ENCODE data around the gene ZNF516.

ZNF516 gene

DNA sequence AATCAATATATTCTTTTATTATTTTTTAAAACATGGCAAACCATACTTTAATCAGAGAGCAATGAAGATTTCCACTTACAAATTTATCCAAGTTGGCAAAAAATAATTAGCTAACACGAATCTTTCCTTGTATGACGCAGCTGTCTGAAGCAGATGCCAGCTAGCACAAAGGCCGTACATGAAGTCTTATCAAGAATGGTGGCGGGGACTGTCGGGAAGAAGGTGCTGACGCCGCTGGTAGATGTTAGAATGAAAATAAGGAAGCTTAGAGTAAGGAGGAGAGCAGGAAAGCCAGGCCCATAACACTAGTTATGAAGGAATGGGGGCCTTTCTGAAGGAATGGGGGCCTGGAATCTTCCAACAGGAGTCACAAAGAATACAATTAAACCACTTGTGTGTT, 96.7 kb downstream of the ZNF516 start:
- Histone ChIP-seq H3K9me2 (ENCODE audit: low read depth, low read length) (no peaks in the 10 kb centered on the region), H3K27me3 (ENCODE audit: insufficient read depth, low read length) (no peaks in the 10 kb centered on the region), H3K9ac (ENCODE audit: low read length) (no peak overlapping the region), H3K4me3 (ENCODE audit: low read depth, low read length, poor library complexity, severe bottlenecking) (no peak overlapping the region), H3K79me2 (ENCODE audit: insufficient read depth, low read length) (no peaks in the 10 kb centered on the region), H2AFZ (ENCODE audit: low read length) (no peak overlapping the region), H3K36me3 (ENCODE audit: insufficient read depth, low read length) (no peaks in the 10 kb centered on the region), H3F3A (ENCODE audit: insufficient read depth, low read length) (no peaks in the 10 kb centered on the region), H3K27ac (ENCODE audit: low read depth, low read length, poor library complexity, severe bottlenecking) (no peak overlapping the region), H3K9me3 (ENCODE audit: low read length) (no peaks in the 10 kb centered on the region), H4K20me1 (ENCODE audit: insufficient read depth, low read length) (no peaks in the 10 kb centered on the region), H3K4me1 (ENCODE audit: insufficient read depth, low read length, severe bottlenecking) (no peaks in the 10 kb centered on the region), H3K4me2 (ENCODE audit: low read length) (no peak overlapping the region)
- no peak for TF ChIP-seq EZH2 (IDR thresholded peaks at IDR 0.05; ENCODE audit: borderline replicate concordance, low read length)
- TF ChIP-seq, protein P1, sequence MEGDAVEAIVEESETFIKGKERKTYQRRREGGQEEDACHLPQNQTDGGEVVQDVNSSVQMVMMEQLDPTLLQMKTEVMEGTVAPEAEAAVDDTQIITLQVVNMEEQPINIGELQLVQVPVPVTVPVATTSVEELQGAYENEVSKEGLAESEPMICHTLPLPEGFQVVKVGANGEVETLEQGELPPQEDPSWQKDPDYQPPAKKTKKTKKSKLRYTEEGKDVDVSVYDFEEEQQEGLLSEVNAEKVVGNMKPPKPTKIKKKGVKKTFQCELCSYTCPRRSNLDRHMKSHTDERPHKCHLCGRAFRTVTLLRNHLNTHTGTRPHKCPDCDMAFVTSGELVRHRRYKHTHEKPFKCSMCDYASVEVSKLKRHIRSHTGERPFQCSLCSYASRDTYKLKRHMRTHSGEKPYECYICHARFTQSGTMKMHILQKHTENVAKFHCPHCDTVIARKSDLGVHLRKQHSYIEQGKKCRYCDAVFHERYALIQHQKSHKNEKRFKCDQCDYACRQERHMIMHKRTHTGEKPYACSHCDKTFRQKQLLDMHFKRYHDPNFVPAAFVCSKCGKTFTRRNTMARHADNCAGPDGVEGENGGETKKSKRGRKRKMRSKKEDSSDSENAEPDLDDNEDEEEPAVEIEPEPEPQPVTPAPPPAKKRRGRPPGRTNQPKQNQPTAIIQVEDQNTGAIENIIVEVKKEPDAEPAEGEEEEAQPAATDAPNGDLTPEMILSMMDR (IDR thresholded peaks at IDR 0.05; ENCODE audit: low read length) = no peak

DNA sequence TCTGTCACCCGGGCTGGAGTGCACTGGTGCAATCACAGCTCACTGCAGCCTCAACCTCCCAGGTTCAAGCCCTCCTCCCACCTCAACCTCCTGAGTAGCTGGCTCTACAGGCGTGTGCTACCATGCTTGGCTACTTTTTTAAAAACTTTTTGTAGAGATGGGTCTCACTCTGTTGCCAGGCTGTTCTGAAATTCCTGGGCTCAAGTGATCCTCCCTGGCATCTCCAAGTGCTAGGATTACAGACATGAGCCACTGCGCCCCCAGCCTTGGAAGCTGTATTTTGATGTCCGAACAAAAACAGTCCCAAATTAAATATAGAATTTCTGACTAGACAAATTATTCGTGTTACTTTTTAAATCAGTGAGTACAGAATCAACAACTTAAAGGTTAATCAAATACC, 97.4 kb downstream of the ZNF516 start:
- no peak for TF ChIP-seq EZH2 (IDR thresholded peaks at IDR 0.05; ENCODE audit: borderline replicate concordance, low read length)
- TF ChIP-seq, protein P1 (IDR thresholded peaks at IDR 0.05; ENCODE audit: low read length) = no peak
- H3K27ac ChIP-seq (ENCODE audit: low read depth, low read length, poor library complexity, severe bottlenecking) = no peak overlapping the region
- H3K27me3 ChIP-seq (ENCODE audit: insufficient read depth, low read length) = no peaks in the 10 kb centered on the region
- H2AFZ ChIP-seq (ENCODE audit: low read length) = no peak overlapping the region
- H3K79me2 ChIP-seq (ENCODE audit: insufficient read depth, low read length) = no peaks in the 10 kb centered on the region
- H3K4me2 ChIP-seq (ENCODE audit: low read length) = no peak overlapping the region
- no peaks in the 10 kb centered on the region for H3F3A ChIP-seq (ENCODE audit: insufficient read depth, low read length)
- no peak overlapping the region for H3K9ac ChIP-seq (ENCODE audit: low read length)
- no peaks in the 10 kb centered on the region for H3K9me2 ChIP-seq (ENCODE audit: low read depth, low read length)
- no peaks in the 10 kb centered on the region for H4K20me1 ChIP-seq (ENCODE audit: insufficient read depth, low read length)
- no peaks in the 10 kb centered on the region for H3K9me3 ChIP-seq (ENCODE audit: low read length)
- H3K4me3 ChIP-seq (ENCODE audit: low read depth, low read length, poor library complexity, severe bottlenecking) = no peak overlapping the region
- H3K36me3 ChIP-seq (ENCODE audit: insufficient read depth, low read length) = no peaks in the 10 kb centered on the region
- no peaks in the 10 kb centered on the region for H3K4me1 ChIP-seq (ENCODE audit: insufficient read depth, low read length, severe bottlenecking)

DNA sequence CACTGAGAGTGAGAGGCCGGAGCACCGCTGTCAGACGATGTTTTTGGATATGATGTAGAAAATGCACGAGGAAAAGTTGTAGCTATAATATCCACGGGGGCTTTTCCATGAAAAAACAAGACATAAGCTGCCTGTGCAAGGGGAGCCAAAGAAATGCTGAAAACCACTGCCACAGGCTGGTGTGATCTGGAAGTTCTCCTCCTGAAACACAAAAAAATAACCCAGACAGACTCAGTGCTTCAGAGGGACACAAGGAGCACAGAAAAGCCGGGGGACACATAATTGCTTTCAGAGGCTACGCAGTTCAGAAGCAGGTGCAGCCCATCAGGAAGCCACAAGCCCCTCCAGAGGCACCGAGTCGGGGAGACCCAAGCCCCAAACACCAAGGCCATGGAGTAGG, 98.2 kb downstream of the ZNF516 start:
- Histone ChIP-seq H3K79me2 (ENCODE audit: insufficient read depth, low read length) (no peaks in the 10 kb centered on the region), H4K20me1 (ENCODE audit: insufficient read depth, low read length) (no peaks in the 10 kb centered on the region), H3K27ac (ENCODE audit: low read depth, low read length, poor library complexity, severe bottlenecking) (no peak overlapping the region), H3F3A (ENCODE audit: insufficient read depth, low read length) (no peaks in the 10 kb centered on the region), H3K4me3 (ENCODE audit: low read depth, low read length, poor library complexity, severe bottlenecking) (no peak overlapping the region), H2AFZ (ENCODE audit: low read length) (no peak overlapping the region), H3K4me2 (ENCODE audit: low read length) (no peak overlapping the region), H3K27me3 (ENCODE audit: insufficient read depth, low read length) (no peaks in the 10 kb centered on the region), H3K36me3 (ENCODE audit: insufficient read depth, low read length) (no peaks in the 10 kb centered on the region), H3K9ac (ENCODE audit: low read length) (no peak overlapping the region), H3K9me2 (ENCODE audit: low read depth, low read length) (no peaks in the 10 kb centered on the region), H3K9me3 (ENCODE audit: low read length) (no peaks in the 10 kb centered on the region), H3K4me1 (ENCODE audit: insufficient read depth, low read length, severe bottlenecking) (no peaks in the 10 kb centered on the region)
- TF ChIP-seq, protein P1 (IDR thresholded peaks at IDR 0.05; ENCODE audit: low read length) = no peak
- TF ChIP-seq EZH2 (IDR thresholded peaks at IDR 0.05; ENCODE audit: borderline replicate concordance, low read length) = no peak

Data from OCI-LY1 (cell line).